A673 (cell line): ENCODE measurements around the gene ZNF638. TPM values are rescaled to one million over a fixed set of nuclear protein-coding genes. Genes with fewer than 3 reads are reported as not detected.

ENCODE experiments used
- BruUV-seq: library from RNA; stranded (reverse); fragments of 400-500 nt; replicated peaks from 2 replicates; lab custom pipeline; 2021; lab: Mats Ljungman, UMichigan
- CTCF ChIA-PET: fragments of 300-600 bp; sonication (Branson Sonifier 250); formaldehyde crosslinking; loops from one replicate; lab custom pipeline; 2022; ENCODE audit warnings: antibody characterized with exemption; lab: Charles Lee
- POLR2A ChIA-PET: fragments of 300-600 bp; sonication (Branson Sonifier 250); formaldehyde crosslinking; loops from one replicate; lab custom pipeline; 2022; ENCODE audit warnings: antibody characterized with exemption; ENCODE audit not compliant: low non-redundant PET; lab: Charles Lee
- DNase-seq: peaks from one replicate; pipeline ENCODE4 v3.0.0-alpha.2; 2015; ENCODE audit warnings: low spot score
- H3K27ac ChIP-seq: fragments of 200-600 bp; sonication (generic); 2 replicates; pipeline ENCODE4 v1.5.1; 2016; ENCODE audit warnings: mixed run types, low read depth, mild to moderate bottlenecking, mixed read lengths, antibody characterized with exemption, low read length; ENCODE audit not compliant: poor library complexity, severe bottlenecking
- H3K27me3 ChIP-seq: fragments of 200-600 bp; sonication (generic); replicated peaks from 2 replicates; pipeline ENCODE4 v1.6.1; 2017; ENCODE audit warnings: mixed run types, low read depth, mild to moderate bottlenecking, mixed read lengths, antibody characterized with exemption, low read length; ENCODE audit not compliant: insufficient read depth, poor library complexity
- H3K36me3 ChIP-seq: fragments of 200-600 bp; sonication (generic); 2 replicates; pipeline ENCODE4 v1.6.1; 2016; ENCODE audit warnings: mixed run types, mild to moderate bottlenecking, mixed read lengths, antibody characterized with exemption, low read length; ENCODE audit not compliant: insufficient read depth, poor library complexity, severe bottlenecking
- H3K4me1 ChIP-seq: fragments of 200-600 bp; sonication (generic); 2 replicates; pipeline ENCODE4 v1.6.1; 2017; ENCODE audit warnings: mixed run types, mild to moderate bottlenecking, mixed read lengths, antibody characterized with exemption, low read length; ENCODE audit not compliant: insufficient read depth, poor library complexity, severe bottlenecking
- H3K4me3 ChIP-seq: fragments of 200-600 bp; sonication (generic); 2 replicates; pipeline ENCODE4 v1.5.1; 2016; ENCODE audit warnings: low read depth, mixed run types, mild to moderate bottlenecking, mixed read lengths, low read length; ENCODE audit not compliant: poor library complexity, severe bottlenecking
- H3K9me3 ChIP-seq: fragments of 200-600 bp; sonication (generic); 2 replicates; pipeline ENCODE4 v1.6.1; 2016; ENCODE audit warnings: mixed run types, low read depth, mild to moderate bottlenecking, mixed read lengths, antibody characterized with exemption, low read length; ENCODE audit not compliant: poor library complexity, severe bottlenecking
- CTCF ChIP-seq: fragments of 300-800, 200-600 bp; sonication (generic); conservative IDR thresholded peaks from 2 replicates; pipeline ENCODE4 v1.5.1; 2017; ENCODE audit warnings: low read depth, mild to moderate bottlenecking, antibody characterized with exemption, low read length, moderate library complexity, mixed read lengths
- EZH2 ChIP-seq: fragments of 200-600 bp; sonication (generic); IDR thresholded peaks from 2 replicates; pipeline ENCODE4 v1.6.1; 2017; ENCODE audit warnings: borderline replicate concordance, low read depth, mild to moderate bottlenecking, mixed read lengths, antibody characterized with exemption, low read length; ENCODE audit not compliant: poor library complexity, severe bottlenecking
- intact Hi-C: fragments of 100-400 bp; cut with micrococcal nuclease; formaldehyde crosslinking; loops from one replicate; pipeline ENCODE4 v1.10.0; 2022; ENCODE audit not compliant: unreplicated experiment
- total RNA-seq: library from RNA; stranded (reverse); gene quantifications from 2 replicates; pipeline ENCODE4 v1.2.3, GENCODE V29; 2021

ZNF638 gene
- total RNA-seq, 1 experiment from 2014 or later, result 126 TPM

- Histone ChIP-seq H3K36me3 (peaks cover 62% of the 10 kb centered on the region), H3K9me3 (no peaks in the 10 kb centered on the region), H3K4me1 (no peaks in the 10 kb centered on the region), H3K4me3 (no peak overlapping the region), H3K27me3 (no peaks in the 10 kb centered on the region), H3K27ac (no peak overlapping the region)
- TF ChIP-seq EZH2 (no peak), CTCF (no peak)
- BruUV-seq, result no TSS peak
- ChIA-PET POLR2A (no interaction called here), CTCF (no interaction called here)
- intact Hi-C loops, result no loop called here
- no peak for DNase-seq
Observed at GRCh38 chr2:71353248-71353647, 21.7 kb downstream of the ZNF638 start.

GRCh38 chr2:71358931-71359671, 27.5 kb downstream of the ZNF638 start:
- intact Hi-C loops, result no loop called here
- POLR2A ChIA-PET, result no interaction called here
- no TSS peak for BruUV-seq
- H3K9me3 ChIP-seq, result no peaks in the 10 kb centered on the region
- no peak for DNase-seq
- H3K36me3 ChIP-seq, result peaks cover 76% of the 10 kb centered on the region
- H3K4me1 ChIP-seq, result no peaks in the 10 kb centered on the region
- TF ChIP-seq CTCF (no peak), EZH2 (no peak)
- no peaks in the 10 kb centered on the region for H3K27me3 ChIP-seq
- CTCF ChIA-PET, result no interaction called here
- H3K27ac ChIP-seq, result no peak overlapping the region
- no peak overlapping the region for H3K4me3 ChIP-seq

GRCh38 chr2:71360434-71360975, 28.9 kb downstream of the ZNF638 start:
- peaks cover 89% of the 10 kb centered on the region for H3K36me3 ChIP-seq
- TF ChIP-seq CTCF, result no peak
- TF ChIP-seq EZH2, result no peak
- H3K27ac ChIP-seq, result no peak overlapping the region
- DNase-seq, result no peak
- H3K27me3 ChIP-seq, result no peaks in the 10 kb centered on the region
- intact Hi-C loops, result no loop called here
- no peaks in the 10 kb centered on the region for H3K4me1 ChIP-seq
- no TSS peak for BruUV-seq
- H3K4me3 ChIP-seq, result no peak overlapping the region
- H3K9me3 ChIP-seq, result no peaks in the 10 kb centered on the region
- CTCF ChIA-PET, result no interaction called here
- POLR2A ChIA-PET, result no interaction called here
